DOHH2 (cell line): ENCODE measurements around the gene PAX7.
A peak's percentile ranks its signal among the peaks of the same experiment; 100 is the strongest.

Experiments used
- CTCF ChIP-seq: fragments of 200-600 bp; sonication (generic); IDR thresholded peaks from one replicate; pipeline ENCODE4 v1.5.1; 2014; ENCODE audit warnings: antibody characterized with exemption, mild to moderate bottlenecking, low read depth, low read length; ENCODE audit not compliant: poor library complexity, severe bottlenecking
- EZH2phosphoT487 ChIP-seq: fragments of 200-600 bp; sonication (generic); IDR thresholded peaks from 2 replicates; pipeline ENCODE4 v1.6.1; 2017; ENCODE audit warnings: borderline replicate concordance, mild to moderate bottlenecking, antibody characterized with exemption, low read length, moderate library complexity, mixed read lengths

- TF ChIP-seq CTCF (no peak), EZH2phosphoT487 (peak; percentile 20; the same call in 1 of the 2 replicates)
Measured at GRCh38 chr1:18639368-18640055, 8.9 kb downstream of the PAX7 start.
